ENCODE results near the gene PDE3A. TPM values are rescaled to one million over a fixed set of nuclear protein-coding genes. Genes with fewer than 3 reads are reported as not detected.
A peak's percentile ranks its signal among the peaks of the same experiment; 100 is the strongest.

The PDE3A gene
- total and polyA plus RNA-seq, 2 of the 4 experiments (the other 2 are of a cell fraction) = 0.09 to 0.18 TPM

GRCh38 chr12:20366776-20367409 is 1.4 kb upstream of the PDE3A start:
- no peak for DNase-seq
- Histone ChIP-seq H3K9ac (ENCODE audit: low read depth, low read length) (no peak overlapping the region), H3K27ac (ENCODE audit: insufficient read depth, low read length) (no peak overlapping the region), H3K23ac (ENCODE audit: low read depth, low read length) (no peak overlapping the region), H2AFZ (replicated peaks; ENCODE audit: low read length, poor library complexity) (no peak overlapping the region), H3K79me1 (ENCODE audit: low read depth in 1 of 2, low read length in 2 of 2) (no peaks in the 10 kb centered on the region), H2BK20ac (ENCODE audit: low read depth, low read length) (no peak overlapping the region), H3K9me3 (ENCODE audit: control insufficient read depth, insufficient read depth, low read length) (no peaks in the 10 kb centered on the region), H3K36me3 (ENCODE audit: control insufficient read depth, insufficient read depth, low read length) (no peaks in the 10 kb centered on the region), H3K9me1 (ENCODE audit: insufficient read depth, low read length) (no peaks in the 10 kb centered on the region), H2BK15ac (ENCODE audit: low read depth, low read length) (no peak overlapping the region), H4K20me1 (ENCODE audit: insufficient read depth, low read length) (no peaks in the 10 kb centered on the region), H3K27me3 (ENCODE audit: control insufficient read depth, insufficient read depth, low read length) (no peaks in the 10 kb centered on the region), H3K4ac (ENCODE audit: low read depth, low read length) (no peak overlapping the region), H3K4me3 (ENCODE audit: insufficient read depth, low read depth, low read length) (no peak overlapping the region), H2BK120ac (ENCODE audit: low read depth, low read length) (no peak overlapping the region), H2AK9ac (replicated peaks; ENCODE audit: low read depth, low read length, poor library complexity) (no peak overlapping the region), H3K14ac (replicated peaks; ENCODE audit: low read depth, low read length) (no peak overlapping the region), H3K4me2 (ENCODE audit: low read depth, low read length) (no peak overlapping the region), H4K91ac (ENCODE audit: insufficient read depth, low read depth, low read length) (no peak overlapping the region), H3K56ac (ENCODE audit: extremely low read depth, insufficient read depth, low read length) (no peak overlapping the region), H4K8ac (ENCODE audit: low read depth in 2 of 2, low read length in 2 of 2) (no peak overlapping the region), H4K5ac (ENCODE audit: low read depth, low read length) (no peak overlapping the region), H2BK5ac (ENCODE audit: low read depth, low read length, poor library complexity, severe bottlenecking) (no peak overlapping the region), H2AK5ac (ENCODE audit: low read depth, low read length) (0 out of 2 replicates have a peak overlapping the region, but pooled peaks have one; percentile 28), H3K18ac (ENCODE audit: low read depth, low read length) (no peak overlapping the region), H3K4me1 (ENCODE audit: control insufficient read depth, insufficient read depth, low read length) (no peaks in the 10 kb centered on the region)
- CTCF ChIA-PET = no interaction called here
- no CpG with 5 or more reads among the region's 2 CpGs for WGBS, 2 experiments (ENCODE audit: extremely low coverage in 2 of 2, insufficient read length in 1 of 2)
- no peak for ATAC-seq (ENCODE audit: low read depth)
- no TSS peak for BruUV-seq (replicated peaks)
- TF ChIP-seq RFX5 (IDR thresholded peaks at IDR 0.05; ENCODE audit: low read depth, low read length) = no peak
- no peak for TF ChIP-seq POLR2A (IDR thresholded peaks at IDR 0.05; ENCODE audit: low read depth, low read length)
- TF ChIP-seq MXI1 (IDR thresholded peaks at IDR 0.05; ENCODE audit: borderline replicate concordance, low read depth, low read length) = no peak
- no peak for TF ChIP-seq USF2 (IDR thresholded peaks at IDR 0.05; ENCODE audit: low read depth, low read length)
- TF ChIP-seq MAZ (IDR thresholded peaks at IDR 0.05; ENCODE audit: borderline replicate concordance, low read depth, low read length) = no peak
- no peak for TF ChIP-seq BHLHE40 (IDR thresholded peaks at IDR 0.05; ENCODE audit: low read depth, low read length)
- no peak for TF ChIP-seq CTCF (conservative IDR thresholded peaks at IDR 0.05; ENCODE audit: low read depth, low read length)
- TF ChIP-seq NFE2L2 (IDR thresholded peaks at IDR 0.05; ENCODE audit: low read depth, low read length) = no peak
- no peak for TF ChIP-seq ELK1 (IDR thresholded peaks at IDR 0.05; ENCODE audit: borderline replicate concordance, low read depth, low read length)
- TF ChIP-seq CEBPB (IDR thresholded peaks at IDR 0.05; ENCODE audit: low read depth, low read length) = no peak
- TF ChIP-seq FOS (IDR thresholded peaks at IDR 0.05; ENCODE audit: low read depth, low read length) = no peak
- TF ChIP-seq MAFK (IDR thresholded peaks at IDR 0.05; ENCODE audit: low read depth, low read length) = no peak
- no peak for TF ChIP-seq RAD21 (IDR thresholded peaks at IDR 0.05; ENCODE audit: low read length)
- TF ChIP-seq SMC3 (IDR thresholded peaks at IDR 0.05; ENCODE audit: low read depth, low read length) = no peak
- TF ChIP-seq RCOR1 (IDR thresholded peaks at IDR 0.05; ENCODE audit: insufficient replicate concordance, low read length) = no peak
- no peak for TF ChIP-seq CHD1 (IDR thresholded peaks at IDR 0.05; ENCODE audit: low read depth, low read length)
- POLR2A ChIA-PET (ENCODE audit: unreplicated experiment) = no interaction called here
- dilution Hi-C loops (cut with HindIII; ENCODE audit: low sequenced_read_pairs, unreplicated experiment) = no loop called here
- in situ Hi-C loops (cut with MboI; ENCODE audit: low sequenced_read_pairs) = loop anchor here (10.0 kb wide), 1 partner anchor 622 kb away; no protein-coding TSS in a partner anchor
- intact Hi-C loops (cut with micrococcal nuclease) = loop anchor here (5.0 kb wide), 1 partner anchor 370 kb away; no protein-coding TSS in a partner anchor

Measured in IMR-90 (cell line).